HG03442 (cell line): ENCODE measurements around the gene PCDHGA5.
"Not testable (repeated sequence)": the region's sequence is repeated elsewhere in the genome, so short reads cannot be mapped to it uniquely, and the experiment has no call there.

Source experiments
- ATAC-seq: cut with Tn5 transposase; IDR thresholded peaks from one replicate; pipeline ENCODE4 v1.9.1; 2021; ENCODE audit warnings: mild to moderate bottlenecking, moderate library complexity; ENCODE audit not compliant: unreplicated experiment

The PCDHGA5 gene

GRCh38 chr5:141412854-141413539 lies 49.0 kb downstream of the PCDHGA5 start, which contains the start of gene PCDHGA10:
TSS of gene PCDHGA10 (plus strand) at chr5:141412987. CDS start at chr5:141413176, 189 bp downstream.
- peak; percentile 81 for ATAC-seq

GRCh38 chr5:141413540-141414069 lies 49.6 kb downstream of the PCDHGA5 start:
- ATAC-seq: no peak

- not testable (repeated sequence) for ATAC-seq
Observed at GRCh38 chr5:141414548-141415274, 50.7 kb downstream of the PCDHGA5 start.

GRCh38 chr5:141415275-141415618 lies 51.3 kb downstream of the PCDHGA5 start:
- ATAC-seq: not testable (repeated sequence)
